ENCODE measurements around the gene CHST13.
A peak's percentile ranks its signal among the peaks of the same experiment; 100 is the strongest.

The CHST13 gene, protein sequence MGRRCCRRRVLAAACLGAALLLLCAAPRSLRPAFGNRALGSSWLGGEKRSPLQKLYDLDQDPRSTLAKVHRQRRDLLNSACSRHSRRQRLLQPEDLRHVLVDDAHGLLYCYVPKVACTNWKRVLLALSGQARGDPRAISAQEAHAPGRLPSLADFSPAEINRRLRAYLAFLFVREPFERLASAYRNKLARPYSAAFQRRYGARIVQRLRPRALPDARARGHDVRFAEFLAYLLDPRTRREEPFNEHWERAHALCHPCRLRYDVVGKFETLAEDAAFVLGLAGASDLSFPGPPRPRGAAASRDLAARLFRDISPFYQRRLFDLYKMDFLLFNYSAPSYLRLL

DNA sequence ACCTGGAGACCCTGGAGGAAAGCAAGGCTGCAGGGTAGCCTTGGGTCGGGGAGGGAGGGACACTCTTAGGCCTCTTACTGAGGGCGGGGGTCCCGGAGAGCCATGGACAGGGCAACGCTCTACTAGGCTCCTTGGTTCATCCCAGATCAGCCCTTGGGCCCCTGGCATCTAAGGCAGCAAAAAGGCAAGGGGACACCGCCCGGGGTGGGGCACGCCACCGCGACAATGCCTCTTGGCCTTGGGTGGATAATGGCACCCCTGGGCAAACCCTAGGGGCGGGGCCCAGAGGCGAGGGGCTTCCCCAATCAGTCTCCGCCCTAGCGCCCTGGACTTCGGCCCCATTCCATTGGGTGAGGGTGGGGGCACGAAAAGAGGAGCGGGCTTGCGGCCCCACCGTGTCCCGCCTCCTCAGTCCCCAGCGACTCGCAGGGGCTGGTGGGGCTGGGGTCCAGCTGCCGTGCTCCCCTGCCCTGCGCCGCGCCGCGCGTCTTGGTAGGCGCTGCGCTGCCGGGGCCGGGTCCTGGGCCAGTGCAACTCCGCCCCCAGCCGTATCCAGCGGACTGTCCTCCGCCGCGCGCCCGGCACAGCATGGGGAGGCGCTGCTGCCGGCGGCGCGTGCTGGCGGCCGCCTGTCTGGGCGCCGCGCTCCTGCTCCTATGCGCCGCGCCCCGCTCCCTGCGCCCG lies at the start of gene CHST13:
Gene CHST13 (plus strand): TSS at position 411 of the 684 bp plus-strand sequence. CDS start 178 bp downstream, at position 589.
- no peak for DNase-seq

DNA sequence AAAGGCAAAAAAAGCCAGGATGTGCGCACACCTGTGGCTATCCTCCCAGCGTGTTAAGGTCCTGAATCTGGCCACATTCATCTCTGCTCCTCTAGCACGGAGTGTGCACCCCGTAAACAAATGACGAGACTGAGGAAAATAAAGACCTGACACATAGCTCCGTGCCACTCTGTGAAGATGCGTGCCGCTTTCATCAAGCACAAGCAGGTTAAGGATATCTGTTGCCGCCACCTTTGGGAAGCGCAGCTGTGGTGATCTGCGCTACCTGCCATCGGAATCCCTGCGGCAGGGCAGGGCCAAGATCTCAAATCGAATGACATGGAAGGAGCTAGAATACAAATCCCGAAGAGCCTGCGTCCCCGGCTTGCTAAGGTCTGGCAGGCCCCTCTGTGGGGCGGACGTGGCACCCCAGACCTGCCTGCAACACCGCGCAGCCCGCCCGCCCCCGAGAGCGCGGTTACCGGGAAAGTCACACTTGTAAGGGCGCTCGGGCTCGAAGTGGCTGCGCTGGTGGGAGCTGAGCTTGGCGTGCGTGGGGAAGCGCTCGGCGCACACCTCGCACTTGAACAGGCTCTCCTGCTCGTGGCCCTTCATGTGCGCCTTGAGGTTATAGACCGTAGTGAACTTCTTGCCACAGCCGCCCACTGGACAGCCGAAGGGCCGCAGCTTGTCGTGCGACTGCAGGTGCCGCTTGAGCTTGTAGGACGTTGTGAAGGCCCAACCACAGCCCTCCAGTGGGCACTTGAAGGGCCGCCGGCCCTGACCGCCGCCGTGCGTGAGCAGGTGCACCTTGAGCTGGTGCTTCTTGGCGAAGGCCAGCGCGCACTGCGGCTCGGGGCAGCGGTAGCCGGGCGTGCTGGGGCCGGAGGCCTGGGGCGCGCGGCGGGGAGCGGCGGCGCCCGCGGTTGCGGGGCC lies 49.2 kb upstream of the CHST13 start:
- no peak for DNase-seq

DNA sequence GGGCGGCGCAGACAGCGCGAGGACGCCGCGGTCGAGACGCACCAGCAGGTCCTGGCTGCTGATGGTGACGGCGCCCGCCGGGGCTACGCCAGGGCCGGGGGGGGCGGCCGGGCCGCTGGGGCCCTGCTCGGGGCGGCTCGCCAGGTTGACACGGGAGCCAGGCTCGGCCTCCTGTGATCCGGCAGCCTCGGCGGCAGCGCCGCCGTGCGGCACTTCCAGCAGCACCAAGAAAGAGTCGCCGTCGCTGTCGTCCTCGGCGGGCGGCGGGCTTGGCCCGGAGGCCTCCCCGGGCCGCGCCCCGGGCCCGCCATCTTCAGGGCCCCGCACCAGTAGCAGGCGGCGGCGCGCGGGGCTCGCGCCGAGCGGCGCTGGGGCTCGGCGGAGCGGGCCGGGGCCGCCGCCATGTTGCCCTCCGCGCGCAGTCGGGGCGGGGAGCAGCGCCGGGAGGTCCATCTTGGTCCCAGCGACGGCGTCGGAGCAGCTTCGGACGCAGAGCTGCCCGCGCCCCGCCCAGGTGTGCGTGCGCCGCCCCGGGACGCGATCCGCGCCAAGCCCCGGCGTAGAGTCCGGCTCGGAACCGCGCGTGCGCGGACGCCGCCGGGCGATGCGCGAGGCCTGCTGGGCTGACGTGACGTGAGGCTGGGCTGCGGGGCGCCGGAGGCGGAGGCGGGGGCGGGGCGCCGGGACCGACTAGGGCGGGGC lies 48.4 kb upstream of the CHST13 start, which contains the start of gene ZXDC:
Gene ZXDC (minus strand): TSS at position 479 of the 702 bp plus-strand sequence. CDS start 26 bp downstream, at position 453.
- peak; percentile 85 for DNase-seq

DNA sequence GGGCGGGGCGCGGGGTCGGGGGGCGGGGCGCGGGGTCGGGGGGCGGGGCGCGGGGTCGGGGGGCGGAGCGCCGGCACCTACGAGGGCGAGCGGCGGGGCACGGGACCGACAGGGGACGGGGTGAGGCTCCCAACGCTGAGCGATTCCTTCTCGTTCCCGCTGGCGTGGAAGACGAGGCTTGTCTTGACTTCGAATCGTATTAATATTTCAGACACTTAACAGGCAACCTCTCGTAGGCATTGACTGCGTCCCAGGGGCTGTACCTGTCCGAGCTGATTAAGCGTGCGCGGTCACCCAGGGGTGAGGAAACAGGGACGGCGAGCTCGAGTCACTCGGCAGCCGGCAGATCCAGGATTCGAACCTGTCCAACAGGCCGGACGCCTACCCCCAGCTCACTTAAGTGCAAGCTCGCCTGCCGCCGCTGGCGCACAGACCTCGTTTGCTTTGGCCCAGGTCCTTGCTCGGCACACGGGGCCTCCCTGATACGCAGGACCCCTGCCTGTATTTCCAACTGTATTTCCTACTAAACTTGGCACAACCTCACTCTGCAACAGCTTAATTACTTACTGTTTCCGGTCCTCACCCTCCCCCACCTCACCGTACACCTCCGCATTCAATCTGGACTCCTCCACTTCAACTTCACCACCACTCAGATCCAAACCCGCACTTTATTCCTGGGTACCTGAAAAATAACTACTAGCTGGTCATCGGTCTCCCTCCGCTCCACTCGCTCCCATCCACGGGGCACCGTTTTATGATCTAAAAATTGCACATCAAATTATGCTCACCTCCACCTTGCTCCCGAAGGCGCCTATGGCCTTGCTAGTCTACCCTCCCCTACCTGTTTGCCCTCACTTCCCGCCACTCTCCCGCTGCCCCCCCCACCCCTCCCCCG lies 47.5 kb upstream of the CHST13 start:
- peak; percentile 49 for DNase-seq

DNA sequence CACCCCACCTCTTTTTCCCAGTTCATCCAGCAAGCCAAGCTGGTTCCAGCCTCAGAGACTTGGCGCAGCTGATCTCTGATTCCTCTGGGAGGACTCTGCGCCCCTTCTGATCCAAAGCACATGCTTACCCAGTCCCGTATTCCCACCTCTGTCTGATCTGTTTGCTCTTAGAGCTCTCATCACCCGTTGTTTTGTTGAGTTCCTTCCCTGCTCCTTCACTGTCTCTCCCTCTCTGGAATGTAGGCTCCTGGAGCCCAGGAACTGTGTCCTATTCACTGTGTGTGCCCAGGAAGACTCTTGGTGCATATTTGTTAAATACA lies 46.9 kb upstream of the CHST13 start:
- no peak for DNase-seq

DNA sequence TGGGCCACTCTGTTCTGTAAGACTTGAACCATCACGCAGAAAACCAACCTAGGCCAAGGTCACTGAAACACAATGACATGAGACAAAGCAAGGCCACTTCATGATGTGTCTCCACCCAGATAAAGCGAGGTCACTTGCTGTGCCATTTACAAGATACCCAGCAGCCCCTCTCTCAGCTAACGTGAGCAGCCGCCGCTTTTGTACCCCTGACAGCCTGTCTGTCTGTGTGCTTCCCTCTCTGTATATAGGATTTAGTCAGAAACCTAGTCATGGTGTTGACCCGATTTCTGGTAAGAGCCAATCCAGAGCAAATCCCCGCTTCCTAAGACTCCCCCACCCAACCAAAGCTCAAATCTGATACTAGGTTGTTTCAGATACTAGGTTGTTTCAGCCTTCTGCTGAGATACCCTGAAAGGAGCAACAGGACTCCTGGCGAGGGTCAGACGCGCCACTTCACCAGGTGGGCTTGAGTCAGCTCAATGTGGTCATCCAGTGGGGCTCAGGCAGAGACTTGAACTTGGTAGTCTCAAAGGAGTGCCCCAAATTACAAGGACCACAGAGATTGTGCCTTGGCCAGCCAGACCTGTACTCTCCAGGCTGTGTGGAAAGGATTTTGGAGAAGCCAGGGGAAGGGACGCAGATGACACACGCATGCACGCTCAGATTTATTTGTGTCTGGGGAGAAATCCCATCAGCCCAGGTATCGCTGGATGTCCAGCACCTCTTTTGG lies 45.2 kb upstream of the CHST13 start:
- DNase-seq = no peak

DNA sequence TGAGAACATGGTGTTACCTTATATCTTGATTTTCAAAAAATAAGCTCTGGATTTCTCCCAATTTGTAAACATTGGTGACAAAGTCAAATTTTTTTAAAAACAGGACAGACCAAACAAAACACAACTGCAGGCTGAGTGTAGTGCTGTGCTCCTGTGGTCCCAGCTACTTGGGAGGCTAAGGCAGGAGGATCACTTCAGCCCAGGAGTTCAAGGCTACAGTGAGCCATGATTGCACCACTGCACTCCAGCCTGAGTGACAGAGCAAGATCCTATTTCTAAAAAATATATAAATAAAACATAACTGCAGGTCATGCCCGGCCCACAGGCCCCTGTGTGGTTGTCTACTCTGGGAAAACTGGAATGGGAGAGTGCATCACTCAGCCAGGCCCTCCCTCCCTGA lies 44.3 kb upstream of the CHST13 start:
- no peak for DNase-seq

DNA sequence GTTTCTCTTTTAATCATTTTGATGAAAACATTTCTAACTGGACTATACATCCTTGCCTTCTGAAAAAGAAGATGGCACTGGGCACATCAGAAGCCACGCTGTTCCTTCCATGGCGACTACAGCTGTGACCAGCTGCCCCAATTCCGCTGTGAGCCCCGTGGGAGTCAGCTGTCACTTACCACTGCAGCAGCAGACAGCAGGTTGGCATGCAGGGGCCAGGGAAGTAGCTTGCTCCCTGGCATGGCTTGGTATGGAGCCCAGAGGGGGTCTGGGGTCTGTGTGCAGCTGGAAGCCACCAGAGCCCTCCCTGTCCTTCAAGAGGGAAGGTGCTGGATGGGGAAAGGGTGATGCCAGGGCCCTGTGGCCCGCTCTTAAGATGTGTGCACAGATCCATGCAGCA lies 43.7 kb upstream of the CHST13 start:
- DNase-seq = no peak

DNA sequence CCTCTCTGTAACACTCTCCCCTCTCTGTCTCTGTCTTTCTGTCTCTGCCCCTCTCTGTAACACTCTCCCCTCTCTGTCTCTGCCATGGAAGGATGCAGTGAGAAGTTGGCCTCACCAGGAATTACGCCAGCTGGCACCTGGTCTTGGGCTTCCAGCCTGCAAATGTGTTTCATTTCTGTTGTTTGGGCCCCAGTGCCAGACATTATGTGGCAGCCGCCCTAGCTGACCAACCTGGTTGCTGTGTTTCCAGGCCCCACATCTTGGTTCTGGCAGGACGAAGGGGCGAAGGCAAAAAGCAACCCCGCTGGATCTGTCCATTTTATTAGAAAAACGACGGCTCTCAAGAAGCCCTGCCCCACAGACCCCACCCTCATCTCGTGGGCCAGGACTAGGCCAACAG lies 43.1 kb upstream of the CHST13 start:
- no peak for DNase-seq

DNA sequence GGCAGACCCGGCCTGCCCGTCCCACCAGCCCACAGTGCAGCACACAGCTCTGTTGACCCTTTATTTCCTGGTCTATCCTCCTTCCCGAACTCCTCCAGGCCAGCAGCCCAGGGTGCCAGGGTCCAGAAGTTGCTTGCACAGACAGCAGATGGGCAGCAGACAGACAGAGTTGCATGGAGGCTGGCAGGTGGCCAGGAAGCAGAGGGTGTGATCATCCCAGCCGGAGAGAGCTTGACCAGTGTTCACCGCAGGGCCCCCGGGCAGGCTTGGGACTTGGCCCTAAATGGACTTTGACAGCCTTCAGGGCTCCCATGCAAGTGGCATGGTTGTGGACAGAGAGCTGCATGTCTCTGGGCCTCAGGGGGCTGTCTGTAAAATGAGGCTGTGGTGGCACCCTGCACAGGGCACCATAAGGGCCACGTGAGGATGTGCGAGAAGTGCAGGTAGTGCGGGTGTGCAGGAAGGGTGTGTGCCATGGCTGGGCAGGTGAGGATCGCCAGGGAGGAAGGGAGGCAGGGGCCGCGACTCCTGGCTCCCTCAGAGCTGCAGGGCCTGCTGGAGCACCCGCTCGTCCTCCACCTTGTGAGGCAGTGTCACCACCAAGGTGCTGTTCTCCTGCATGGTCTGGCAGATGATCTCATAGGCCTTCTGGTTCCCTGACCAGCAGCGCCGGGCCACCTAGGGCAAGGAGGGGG lies 42.0 kb upstream of the CHST13 start:
- DNase-seq = no peak

DNA sequence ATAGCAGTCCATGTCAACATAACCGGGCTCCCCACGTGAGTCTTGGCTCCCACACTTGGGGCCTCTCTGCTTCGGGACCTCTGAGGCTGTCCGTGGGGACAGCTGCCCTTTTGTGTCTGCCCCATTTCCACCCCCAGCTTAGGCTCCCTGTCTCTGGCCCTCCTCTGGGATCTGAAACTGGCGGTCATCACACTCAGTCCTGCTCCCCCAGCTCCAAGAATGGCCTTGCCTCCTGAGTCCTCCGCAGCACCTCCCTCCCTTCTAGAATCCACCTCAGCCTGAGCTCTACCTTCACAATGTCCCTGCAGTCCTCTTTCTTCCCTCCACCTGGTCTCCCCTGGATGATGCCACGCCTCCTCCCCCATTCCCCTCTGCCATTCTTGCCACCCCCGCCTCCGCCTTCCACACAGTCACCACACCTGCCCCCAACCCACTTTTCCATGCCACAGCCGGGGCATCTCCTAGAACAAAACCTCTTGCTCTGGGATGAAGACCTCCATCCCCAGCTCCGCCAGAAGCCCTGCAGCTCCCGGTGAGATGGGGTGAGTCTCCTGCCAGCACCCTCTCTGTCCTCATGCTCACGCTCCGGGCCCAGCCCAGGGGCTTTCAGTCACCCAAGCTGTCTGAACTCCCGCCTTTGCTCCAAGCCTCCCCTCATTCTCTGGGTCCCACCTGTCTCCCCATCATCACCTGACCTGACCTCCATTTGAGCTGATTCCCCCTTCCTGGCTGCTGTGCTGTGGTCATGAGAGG lies 41.3 kb upstream of the CHST13 start:
- DNase-seq = no peak

DNA sequence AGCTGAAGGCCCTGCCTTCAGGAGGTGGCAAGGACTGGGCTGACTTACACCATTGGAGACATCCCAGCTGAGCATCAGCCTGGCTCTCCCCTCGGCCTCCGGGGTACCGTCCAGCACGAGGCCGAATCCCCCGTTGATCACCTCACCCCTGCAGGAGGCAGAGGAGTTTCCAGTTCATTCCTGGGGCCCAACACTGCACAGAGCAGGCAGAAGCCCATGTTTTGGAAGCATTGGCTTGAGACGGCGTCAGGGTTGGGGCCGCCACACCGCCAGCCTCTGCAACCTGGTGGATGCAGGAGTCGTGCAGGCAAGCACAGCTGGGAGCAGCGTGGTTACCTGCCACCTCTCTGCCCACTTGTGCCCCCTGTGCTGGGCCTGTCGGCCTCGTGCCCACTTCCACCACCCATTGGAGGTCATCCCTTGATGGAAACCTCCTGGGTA lies 40.6 kb upstream of the CHST13 start:
- no peak for DNase-seq

DNA sequence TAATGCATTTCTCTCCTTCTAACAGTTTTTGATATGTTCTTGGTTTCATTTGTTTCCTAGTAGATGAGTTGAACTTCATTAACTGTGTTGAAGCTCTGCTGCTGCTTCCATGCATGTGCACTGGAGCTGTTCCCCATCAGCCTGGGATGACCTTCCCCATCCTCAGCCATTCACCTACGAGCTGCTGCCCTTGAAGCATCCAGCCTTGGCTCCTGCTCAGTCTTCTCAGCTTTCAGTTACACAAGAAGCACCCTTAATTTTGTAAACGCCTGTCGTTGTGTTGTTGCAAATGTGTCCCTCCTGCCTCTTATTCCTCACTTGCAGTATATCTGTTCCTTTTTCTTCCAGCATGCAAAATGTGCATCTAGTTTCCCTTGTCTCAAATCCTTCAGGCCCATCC lies 39.8 kb upstream of the CHST13 start:
- no peak for DNase-seq

DNA sequence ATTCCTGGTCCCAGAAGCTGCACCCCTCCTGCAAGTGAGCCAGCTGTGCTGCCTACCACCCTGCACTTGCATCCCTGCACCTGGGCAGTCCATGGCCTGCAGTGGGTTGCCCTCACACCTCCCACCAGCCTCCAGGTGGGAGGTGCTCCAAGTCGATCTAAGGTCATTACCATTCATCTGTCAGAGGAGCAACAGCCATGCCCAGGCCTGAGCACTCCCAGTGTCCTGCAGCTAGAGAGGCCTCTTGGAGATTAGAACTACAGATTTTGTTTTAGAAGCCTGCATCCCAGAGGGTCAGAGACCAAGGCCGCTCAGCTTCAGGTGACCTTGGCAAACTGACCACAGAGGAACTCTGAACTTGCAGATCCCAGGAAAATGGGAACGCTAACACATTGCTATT lies 39.3 kb upstream of the CHST13 start:
- DNase-seq = no peak

DNA sequence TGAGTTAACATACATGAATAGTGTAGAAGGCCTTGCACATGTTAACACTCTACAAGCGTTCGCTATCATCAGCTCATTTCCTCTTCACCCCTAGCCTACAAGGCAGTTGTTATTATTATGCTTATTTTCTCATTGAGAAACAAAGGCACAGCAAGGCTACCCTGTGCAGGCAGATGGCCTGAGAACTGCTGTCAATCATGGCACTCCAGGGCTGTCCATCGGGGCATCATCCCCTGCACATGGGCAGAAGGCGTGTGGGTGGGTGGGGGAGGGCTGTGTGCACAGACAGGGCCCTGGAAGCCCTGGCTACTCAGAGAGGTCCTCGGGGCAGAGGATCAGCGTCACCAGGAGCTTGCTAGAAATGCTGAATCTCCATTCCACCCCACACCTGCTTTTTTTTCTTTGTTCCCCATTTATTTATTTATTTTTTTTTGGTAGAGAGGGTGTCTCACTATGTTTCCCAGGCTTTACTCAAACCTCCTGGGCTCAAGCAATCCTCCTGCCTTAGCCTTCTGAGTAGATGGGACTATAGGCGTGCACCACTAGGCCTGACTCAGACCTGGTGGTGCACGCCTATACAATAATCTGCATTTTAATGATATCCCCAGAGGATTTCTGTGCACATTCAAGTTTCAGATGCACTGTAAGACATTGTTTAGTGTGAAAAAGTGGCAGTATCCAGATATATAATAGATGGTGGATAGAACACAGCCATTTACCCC lies 38.6 kb upstream of the CHST13 start:
- no peak for DNase-seq

DNA sequence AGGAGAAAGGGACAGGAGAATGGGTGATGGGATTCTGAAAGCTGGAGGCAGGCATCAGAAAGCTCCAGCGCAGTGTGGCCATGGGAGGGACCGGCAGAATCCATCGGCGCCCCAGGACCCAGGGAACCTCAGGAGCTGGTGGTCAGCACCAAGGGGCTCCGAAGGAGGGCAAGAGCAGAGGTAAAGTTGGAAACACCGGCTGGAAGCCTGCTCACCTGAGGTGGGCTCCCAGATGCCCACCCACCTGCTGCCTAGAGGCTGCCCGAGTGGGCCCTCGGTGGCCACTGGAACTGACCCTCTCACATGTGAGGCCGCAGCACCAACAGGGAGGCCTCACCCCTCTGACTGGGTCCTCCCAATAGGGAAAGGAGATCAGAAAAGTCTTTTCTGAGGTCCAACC lies 38.0 kb upstream of the CHST13 start:
- no peak for DNase-seq

DNA sequence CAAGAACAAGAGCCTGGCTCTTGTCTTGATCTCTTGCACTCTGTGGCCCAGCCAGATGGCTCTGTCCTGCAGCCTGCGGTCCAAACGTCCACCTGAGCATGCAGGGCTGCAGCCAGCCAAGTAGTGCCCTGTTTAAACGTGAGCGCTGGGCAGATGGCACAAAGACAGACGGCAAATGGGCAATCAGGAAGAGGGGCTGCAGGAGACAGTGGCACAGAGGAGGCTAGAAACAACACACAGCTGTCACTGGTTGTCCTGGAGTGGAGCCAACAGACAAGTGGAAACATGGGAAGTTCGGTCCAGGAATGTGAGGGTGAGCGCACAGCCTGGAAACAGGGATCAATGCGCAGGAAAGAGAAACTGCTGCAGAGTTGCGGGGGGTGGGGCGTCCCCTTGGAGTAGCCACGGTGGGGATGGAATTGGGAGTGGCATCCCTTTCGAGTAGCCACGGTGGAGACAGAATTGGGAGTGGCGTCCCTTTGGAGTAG lies 37.6 kb upstream of the CHST13 start:
- no peak for DNase-seq

DNA sequence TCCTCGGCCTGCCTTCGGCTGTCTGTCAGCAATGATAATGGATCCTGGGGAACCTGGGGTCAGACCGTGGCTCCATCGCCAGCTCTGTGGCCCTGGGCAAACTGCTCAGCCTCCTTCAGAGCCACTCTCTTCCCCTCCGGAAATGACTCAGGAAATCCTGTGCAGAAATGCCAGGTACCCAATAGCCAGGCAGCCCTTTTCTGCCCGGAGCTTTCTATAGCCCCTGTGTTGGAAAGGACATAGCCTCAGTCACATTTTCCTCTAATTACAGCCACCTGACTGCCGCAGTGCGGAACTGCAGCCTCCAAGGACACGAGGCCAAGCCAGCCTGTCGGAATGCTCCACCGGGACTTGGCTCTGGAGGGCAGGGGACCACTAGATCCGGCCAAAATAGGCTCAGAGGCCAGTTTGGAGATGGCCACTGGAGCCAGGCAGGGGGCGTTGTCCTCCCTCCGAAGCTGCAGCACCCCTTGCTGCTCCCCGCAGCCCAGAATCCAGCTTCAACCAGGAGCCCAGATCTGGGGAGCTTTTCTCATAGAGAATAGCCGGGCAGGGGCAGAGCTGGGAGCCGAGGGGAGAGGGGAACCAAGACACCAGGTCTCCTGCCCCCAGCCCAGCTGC lies 36.7 kb upstream of the CHST13 start:
- DNase-seq = no peak
